ENCODE results near the gene TUBA4A. TPM values are rescaled to one million over a fixed set of nuclear protein-coding genes. Genes with fewer than 3 reads are reported as not detected.

The TUBA4A gene
- total RNA-seq, 2 experiments from 2014 or later, result 183 to 185 TPM

GRCh38 chr2:219218217-219218731, 35.4 kb downstream of the TUBA4A start:
- POLR2A ChIA-PET, result interaction anchor here (0.5 to 6.7 kb wide), 13 partner anchors 11 to 77 kb away, joined by 3 to 63 read pairs (median 7); partner anchors contain the start of genes ANKZF1, ATG9A, CNPPD1 and DNAJB2
- DNase-seq (peak in 3 of 14 experiments; percentile 12 to 36 (median 16)), ATAC-seq (ENCODE audit: poor library complexity) (peak; percentile 27)
- peak overlapping the region; percentile 70 for H3K4me3 ChIP-seq (ENCODE audit: low read length)
- Mint-ChIP-seq H3K4me1 (ENCODE audit: low read depth) (peaks cover 18% of the 10 kb centered on the region), H3K36me3 (ENCODE audit: low read depth) (peaks cover 50% of the 10 kb centered on the region), H3K27ac (peak overlapping the region; percentile 78), H3K9me3 (no peaks in the 10 kb centered on the region), H3K27me3 (no peaks in the 10 kb centered on the region), H3K4me3 (peak overlapping the region; percentile 85)
- TF ChIP-seq CTCF (IDR thresholded peaks at IDR 0.05), result no peak
- CTCF ChIA-PET, result interaction anchor here (1.0 to 2.8 kb wide), 4 partner anchors 42 to 189 kb away, joined by 3 to 16 read pairs (median 4); partner anchors contain the start of gene CNPPD1
- peaks cover 35% of the 10 kb centered on the region for H3K36me3 ChIP-seq (ENCODE audit: insufficient read depth, low read length)
- no peaks in the 10 kb centered on the region for H3K27me3 ChIP-seq (ENCODE audit: control insufficient read depth in 1 of 2, insufficient read depth in 2 of 2, low read length in 2 of 2)
- H3K4me1 ChIP-seq (ENCODE audit: insufficient read depth, low read length), result peaks cover 26% of the 10 kb centered on the region
- no peaks in the 10 kb centered on the region for H3K9me3 ChIP-seq (ENCODE audit: control insufficient read depth in 1 of 2, insufficient read depth in 1 of 2, low read length in 2 of 2)
- intact Hi-C loops (cut with DNase I, micrococcal nuclease), result loop anchor here (5.0 kb wide), 1 partner anchor 34 kb away; the partner anchor contains the start of genes TUBA4A (in 2 of the 2) and TUBA4B (in 2 of the 2)
- no peak overlapping the region for H3K27ac ChIP-seq (ENCODE audit: low read depth in 1 of 2, low read length in 2 of 2)

- Histone ChIP-seq H3K27ac (ENCODE audit: low read depth in 1 of 2, low read length in 2 of 2) (no peak overlapping the region), H3K36me3 (ENCODE audit: insufficient read depth, low read length) (peaks cover 20% of the 10 kb centered on the region), H3K9me3 (ENCODE audit: control insufficient read depth in 1 of 2, insufficient read depth in 1 of 2, low read length in 2 of 2) (no peaks in the 10 kb centered on the region), H3K4me3 (ENCODE audit: low read length) (no peak overlapping the region), H3K4me1 (ENCODE audit: insufficient read depth, low read length) (peaks cover 26% of the 10 kb centered on the region), H3K27me3 (ENCODE audit: control insufficient read depth in 1 of 2, insufficient read depth in 2 of 2, low read length in 2 of 2) (no peaks in the 10 kb centered on the region)
- intact Hi-C loops (cut with DNase I, micrococcal nuclease), result loop anchor here (5.0 kb wide), 1 partner anchor 36 kb away; the partner anchor contains the start of genes TUBA4A (in 2 of the 2) and TUBA4B (in 2 of the 2)
- ChIA-PET POLR2A (interaction anchor here (0.8 to 6.7 kb wide), 4 partner anchors 13 to 40 kb away, joined by 3 to 63 read pairs (median 8); partner anchors contain the start of genes ANKZF1, ATG9A, CNPPD1 and TUBA4A), CTCF (interaction anchor here (1.2 to 2.8 kb wide), 3 partner anchors 38 to 78 kb away, joined by 3 to 13 read pairs (median 6); partner anchors contain the start of gene TUBA4A)
- no peaks in the 10 kb centered on the region for H3K9me3 Mint-ChIP-seq
- H3K4me3 Mint-ChIP-seq, result peak overlapping the region; percentile 51
- DNase-seq (no peak), ATAC-seq (ENCODE audit: poor library complexity) (no peak)
- no peak overlapping the region for H3K27ac Mint-ChIP-seq
- H3K4me1 Mint-ChIP-seq (ENCODE audit: low read depth), result peaks cover 19% of the 10 kb centered on the region
- no peak for TF ChIP-seq CTCF (IDR thresholded peaks at IDR 0.05)
- peaks cover 36% of the 10 kb centered on the region for H3K36me3 Mint-ChIP-seq (ENCODE audit: low read depth)
- no peaks in the 10 kb centered on the region for H3K27me3 Mint-ChIP-seq
These were observed 37.2 kb downstream of the TUBA4A start for GRCh38 chr2:219216535-219216915.

GRCh38 chr2:219215871-219216534, 37.7 kb downstream of the TUBA4A start:
- Histone ChIP-seq H3K4me1 (ENCODE audit: insufficient read depth, low read length) (peaks cover 31% of the 10 kb centered on the region), H3K4me3 (ENCODE audit: low read length) (no peak overlapping the region), H3K36me3 (ENCODE audit: insufficient read depth, low read length) (peaks cover 14% of the 10 kb centered on the region), H3K9me3 (ENCODE audit: control insufficient read depth in 1 of 2, insufficient read depth in 1 of 2, low read length in 2 of 2) (no peaks in the 10 kb centered on the region), H3K27me3 (ENCODE audit: control insufficient read depth in 1 of 2, insufficient read depth in 2 of 2, low read length in 2 of 2) (no peaks in the 10 kb centered on the region), H3K27ac (ENCODE audit: low read depth in 1 of 2, low read length in 2 of 2) (no peak overlapping the region)
- TF ChIP-seq CTCF (IDR thresholded peaks at IDR 0.05), result no peak
- no peaks in the 10 kb centered on the region for H3K27me3 Mint-ChIP-seq
- ATAC-seq (ENCODE audit: poor library complexity), result no peak
- intact Hi-C loops (cut with DNase I, micrococcal nuclease), result loop anchor here (2.0 to 5.0 kb wide), 2 partner anchors 13 to 36 kb away; partner anchors contain the start of genes TUBA4A (in 2 of the 2), TUBA4B (in 2 of the 2), ANKZF1 (in 1 of the 2) and ATG9A (in 1 of the 2)
- H3K4me1 Mint-ChIP-seq (ENCODE audit: low read depth), result peaks cover 24% of the 10 kb centered on the region
- no peak for DNase-seq
- no peak overlapping the region for H3K27ac Mint-ChIP-seq
- ChIA-PET POLR2A (interaction anchor here (1.9 to 6.7 kb wide), 3 partner anchors 14 to 40 kb away, joined by 6 to 63 read pairs (median 10); partner anchors contain the start of genes ANKZF1, ATG9A, CNPPD1 and TUBA4A), CTCF (interaction anchor here (1.2 to 2.8 kb wide), 3 partner anchors 38 to 79 kb away, joined by 3 to 13 read pairs (median 6); partner anchors contain the start of gene TUBA4A)
- H3K36me3 Mint-ChIP-seq (ENCODE audit: low read depth), result peaks cover 35% of the 10 kb centered on the region
- no peaks in the 10 kb centered on the region for H3K9me3 Mint-ChIP-seq
- H3K4me3 Mint-ChIP-seq, result peak overlapping the region; percentile 23
